ENCODE measurements around the gene C9orf153.
A peak's percentile ranks its signal among the peaks of the same experiment; 100 is the strongest.
"Not testable (repeated sequence)": the region's sequence is repeated elsewhere in the genome, so short reads cannot be mapped to it uniquely, and the experiment has no call there.

The C9orf153 gene

GRCh38 chr9:86193088-86193487 lies 66.4 kb downstream of the C9orf153 start:
- TF ChIP-seq, protein P1, sequence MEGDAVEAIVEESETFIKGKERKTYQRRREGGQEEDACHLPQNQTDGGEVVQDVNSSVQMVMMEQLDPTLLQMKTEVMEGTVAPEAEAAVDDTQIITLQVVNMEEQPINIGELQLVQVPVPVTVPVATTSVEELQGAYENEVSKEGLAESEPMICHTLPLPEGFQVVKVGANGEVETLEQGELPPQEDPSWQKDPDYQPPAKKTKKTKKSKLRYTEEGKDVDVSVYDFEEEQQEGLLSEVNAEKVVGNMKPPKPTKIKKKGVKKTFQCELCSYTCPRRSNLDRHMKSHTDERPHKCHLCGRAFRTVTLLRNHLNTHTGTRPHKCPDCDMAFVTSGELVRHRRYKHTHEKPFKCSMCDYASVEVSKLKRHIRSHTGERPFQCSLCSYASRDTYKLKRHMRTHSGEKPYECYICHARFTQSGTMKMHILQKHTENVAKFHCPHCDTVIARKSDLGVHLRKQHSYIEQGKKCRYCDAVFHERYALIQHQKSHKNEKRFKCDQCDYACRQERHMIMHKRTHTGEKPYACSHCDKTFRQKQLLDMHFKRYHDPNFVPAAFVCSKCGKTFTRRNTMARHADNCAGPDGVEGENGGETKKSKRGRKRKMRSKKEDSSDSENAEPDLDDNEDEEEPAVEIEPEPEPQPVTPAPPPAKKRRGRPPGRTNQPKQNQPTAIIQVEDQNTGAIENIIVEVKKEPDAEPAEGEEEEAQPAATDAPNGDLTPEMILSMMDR (conservative IDR thresholded peaks at IDR 0.05; ENCODE audit: low read depth, low read length) = no peak
- no peak for DNase-seq (ENCODE audit: low read depth)
- H3K4me3 ChIP-seq (ENCODE audit: low read depth, low read length) = no peak overlapping the region

- H3K4me3 ChIP-seq (ENCODE audit: low read depth, low read length); DNase-seq (ENCODE audit: low read depth): not testable (repeated sequence)
These were observed 68.8 kb downstream of the C9orf153 start for GRCh38 chr9:86190700-86191099.

- TF ChIP-seq, protein P1 (conservative IDR thresholded peaks at IDR 0.05; ENCODE audit: low read depth, low read length) = peak; percentile 44
- DNase-seq (ENCODE audit: low read depth) = peak; percentile 47
- H3K4me3 ChIP-seq (ENCODE audit: low read depth, low read length) = no peak overlapping the region
These were observed 72.3 kb downstream of the C9orf153 start for GRCh38 chr9:86187121-86187520.

DNA sequence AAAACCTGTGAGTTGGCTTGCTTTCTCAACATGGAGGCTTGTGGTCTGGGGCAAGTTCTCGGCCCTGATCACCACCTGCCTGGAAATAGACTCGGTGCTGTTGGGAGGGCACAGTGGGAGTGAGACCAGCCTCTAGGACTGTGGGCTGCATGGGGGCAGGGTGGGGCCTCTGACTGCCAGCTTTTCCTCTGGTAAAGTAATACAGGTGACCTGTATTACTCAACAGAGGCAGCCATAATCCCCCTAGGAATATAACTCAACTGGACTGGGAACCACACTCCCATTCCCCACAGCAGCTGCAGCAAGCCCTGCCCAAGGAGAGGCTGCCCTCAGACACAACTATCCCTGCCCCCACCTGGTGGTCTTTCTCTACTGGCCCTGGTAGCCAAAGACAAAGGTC lies 72.8 kb downstream of the C9orf153 start:
- TF ChIP-seq, protein P1 (conservative IDR thresholded peaks at IDR 0.05; ENCODE audit: low read depth, low read length) = no peak
- H3K4me3 ChIP-seq (ENCODE audit: low read depth, low read length) = no peak overlapping the region

GRCh38 chr9:86185872-86186271 lies 73.6 kb downstream of the C9orf153 start:
- H3K4me3 ChIP-seq (ENCODE audit: low read depth, low read length) = no peak overlapping the region
- TF ChIP-seq, protein P1 (conservative IDR thresholded peaks at IDR 0.05; ENCODE audit: low read depth, low read length) = no peak
- DNase-seq (ENCODE audit: low read depth) = peak; percentile 29

More for the DNA sequence above, 72.8 kb downstream of the C9orf153 start:
- DNase-seq (ENCODE audit: low read depth) = no peak

GRCh38 chr9:86184138-86184524 lies 75.3 kb downstream of the C9orf153 start:
- DNase-seq (ENCODE audit: low read depth) = no peak
- TF ChIP-seq, protein P1 (conservative IDR thresholded peaks at IDR 0.05; ENCODE audit: low read depth, low read length) = no peak

DNA sequence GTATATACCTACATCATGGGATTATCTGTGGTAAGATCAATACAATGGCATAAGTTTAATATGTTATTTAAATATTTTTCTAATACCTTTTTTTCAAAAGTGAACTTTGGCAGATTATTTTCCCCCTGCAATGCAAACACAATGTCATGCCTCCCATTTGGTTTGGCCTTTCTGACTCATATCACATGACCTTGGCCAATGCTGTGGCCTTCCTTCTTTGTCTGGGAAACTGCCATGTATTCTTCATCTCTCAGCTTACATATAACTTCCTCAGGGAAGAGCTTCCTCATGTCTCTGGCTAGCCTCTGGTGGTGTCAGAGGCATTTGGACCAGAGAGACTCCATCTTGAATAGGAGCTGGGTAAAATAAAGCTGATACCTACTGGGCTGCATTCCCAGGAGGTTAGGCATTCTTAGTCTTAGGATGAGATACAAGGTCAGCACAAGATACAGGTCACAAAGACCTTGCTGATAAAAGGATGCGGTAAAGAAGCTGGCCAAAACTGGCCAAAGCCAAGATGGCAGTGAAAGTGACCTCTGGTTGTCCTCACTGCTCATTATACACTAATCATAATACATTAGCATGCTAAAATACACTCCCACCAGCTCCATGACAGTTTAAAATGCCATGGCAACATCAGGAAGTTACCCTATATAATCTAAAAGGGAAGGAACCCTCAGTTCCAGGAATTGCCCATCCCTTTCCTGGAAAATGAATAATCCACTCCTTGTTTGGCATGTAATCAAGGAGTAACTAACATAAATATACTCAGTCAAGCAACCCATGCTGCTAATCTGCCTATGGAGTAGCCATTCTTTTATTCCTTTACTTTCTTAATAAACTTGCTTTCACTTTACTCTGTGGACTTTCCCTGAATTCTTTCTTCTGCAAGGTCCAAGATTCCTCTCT lies 76.0 kb downstream of the C9orf153 start:
- no peak for DNase-seq (ENCODE audit: low read depth)
- TF ChIP-seq, protein P1 (conservative IDR thresholded peaks at IDR 0.05; ENCODE audit: low read depth, low read length) = no peak

More at GRCh38 chr9:86184138-86184524, 75.3 kb downstream of the C9orf153 start:
- no peak overlapping the region for H3K4me3 ChIP-seq (ENCODE audit: low read depth, low read length)

More for the DNA sequence above, 76.0 kb downstream of the C9orf153 start:
- H3K4me3 ChIP-seq (ENCODE audit: low read depth, low read length) = no peak overlapping the region
